Astrocyte (in vitro differentiated cells and primary cell): ENCODE results near the gene COL2A1. TPM values are rescaled to one million over a fixed set of nuclear protein-coding genes. Genes with fewer than 3 reads are reported as not detected.

ENCODE experiments used
- DNase-seq: peaks from one replicate; pipeline ENCODE4 v3.0.0-alpha.2; 2010; ENCODE audit warnings: low read depth
- FAIRE-seq: peaks from 2 replicates; lab custom pipeline; 2011; peaks lifted over from hg19 to GRCh38; lab: Jason Lieb, UNC
- H2AFZ ChIP-seq: 2 replicates; pipeline ENCODE4 v1.6.0; 2012; ENCODE audit warnings: low read depth, low read length, inconsistent platforms
- H3K27ac ChIP-seq: 2 replicates; pipeline ENCODE4 v1.5.1; 2011; ENCODE audit warnings: low read depth, low read length, inconsistent platforms
- H3K27me3 ChIP-seq: 2 replicates; pipeline ENCODE4 v1.6.0; 2011; ENCODE audit warnings: low read length, inconsistent platforms; ENCODE audit not compliant: insufficient read depth
- H3K36me3 ChIP-seq: 2 replicates; pipeline ENCODE4 v1.5.1; 2011; ENCODE audit warnings: low read length, inconsistent platforms; ENCODE audit not compliant: insufficient read depth
- H3K4me1 ChIP-seq: 2 replicates; pipeline ENCODE4 v1.5.1; 2011; ENCODE audit warnings: low read length, inconsistent platforms; ENCODE audit not compliant: insufficient read depth
- H3K4me2 ChIP-seq: 2 replicates; pipeline ENCODE4 v1.6.0; 2012; ENCODE audit warnings: low read length, inconsistent platforms
- H3K4me3 ChIP-seq: 2 replicates; pipeline ENCODE4 v1.5.1; 2011; ENCODE audit warnings: low read depth, mild to moderate bottlenecking, low read length, inconsistent platforms; ENCODE audit not compliant: insufficient read depth
- H3K79me2 ChIP-seq: 2 replicates; pipeline ENCODE4 v1.6.0; 2012; ENCODE audit warnings: mild to moderate bottlenecking, low read length, inconsistent platforms; ENCODE audit not compliant: insufficient read depth
- H3K9ac ChIP-seq: 2 replicates; pipeline ENCODE4 v1.6.0; 2012; ENCODE audit warnings: mild to moderate bottlenecking, low read length, inconsistent platforms
- H3K9me3 ChIP-seq: 2 replicates; pipeline ENCODE4 v1.5.1; 2012; ENCODE audit warnings: low read depth, mild to moderate bottlenecking, low read length, inconsistent platforms; ENCODE audit not compliant: insufficient read depth
- H4K20me1 ChIP-seq: 2 replicates; pipeline ENCODE4 v1.6.0; 2012; ENCODE audit warnings: low read length, inconsistent platforms; ENCODE audit not compliant: insufficient read depth
- H3K27ac Mint-ChIP-seq: one replicate; pipeline ENCODE4 v1.8.0; 2021; ENCODE audit warnings: mild to moderate bottlenecking, mixed read lengths; ENCODE audit not compliant: unreplicated experiment
- H3K27me3 Mint-ChIP-seq: one replicate; pipeline ENCODE4 v1.8.0; 2021; ENCODE audit warnings: low read depth, mixed read lengths; ENCODE audit not compliant: unreplicated experiment
- H3K36me3 Mint-ChIP-seq: one replicate; pipeline ENCODE4 v1.8.0; 2021; ENCODE audit warnings: low read depth, mixed read lengths; ENCODE audit not compliant: unreplicated experiment
- H3K4me1 Mint-ChIP-seq: one replicate; pipeline ENCODE4 v1.8.0; 2021; ENCODE audit warnings: low read depth, mixed read lengths; ENCODE audit not compliant: unreplicated experiment
- H3K4me3 Mint-ChIP-seq: one replicate; pipeline ENCODE4 v1.8.0; 2021; ENCODE audit warnings: mild to moderate bottlenecking, moderate library complexity, mixed read lengths; ENCODE audit not compliant: unreplicated experiment
- H3K9me3 Mint-ChIP-seq: one replicate; pipeline ENCODE4 v1.8.0; 2021; ENCODE audit warnings: mild to moderate bottlenecking, mixed read lengths; ENCODE audit not compliant: unreplicated experiment
- EZH2 ChIP-seq: IDR thresholded peaks from 2 replicates; pipeline ENCODE4 v1.6.1; 2012; ENCODE audit warnings: mild to moderate bottlenecking, low read length, inconsistent platforms; ENCODE audit not compliant: insufficient read depth
- total RNA-seq: library from RNA; stranded (reverse); gene quantifications from 2 replicates; pipeline ENCODE4 v1.2.1, GENCODE V29; 2021
- TF ChIP-seq, protein P1 (sequence below): IDR thresholded peaks from 2 replicates; pipeline ENCODE4 v1.5.1; 2011; ENCODE audit warnings: low read depth, mild to moderate bottlenecking, inconsistent platforms, low read length, moderate library complexity; ENCODE audit not compliant: insufficient read depth

COL2A1 gene
- total RNA-seq, 1 donor from 2014 or later, result 20.3 TPM

GRCh38 chr12:47930634-47931033, 73.6 kb downstream of the COL2A1 start:
- H2AFZ ChIP-seq, result no peak overlapping the region
- peaks cover 28% of the 10 kb centered on the region for H3K27me3 ChIP-seq
- Mint-ChIP-seq H3K4me1 (peaks cover 8% of the 10 kb centered on the region), H3K27ac (no peak overlapping the region), H3K36me3 (no peaks in the 10 kb centered on the region), H3K27me3 (peaks cover 23% of the 10 kb centered on the region), H3K4me3 (no peak overlapping the region), H3K9me3 (peaks cover 2% of the 10 kb centered on the region)
- no peak overlapping the region for H3K27ac ChIP-seq
- H3K4me3 ChIP-seq, result no peak overlapping the region
- FAIRE-seq (no peak), DNase-seq (no peak)
- no peaks in the 10 kb centered on the region for H3K4me1 ChIP-seq
- H3K36me3 ChIP-seq, result no peaks in the 10 kb centered on the region
- H3K4me2 ChIP-seq, result no peak overlapping the region
- no peaks in the 10 kb centered on the region for H3K9me3 ChIP-seq
- no peaks in the 10 kb centered on the region for H3K79me2 ChIP-seq
- TF ChIP-seq, protein P1, sequence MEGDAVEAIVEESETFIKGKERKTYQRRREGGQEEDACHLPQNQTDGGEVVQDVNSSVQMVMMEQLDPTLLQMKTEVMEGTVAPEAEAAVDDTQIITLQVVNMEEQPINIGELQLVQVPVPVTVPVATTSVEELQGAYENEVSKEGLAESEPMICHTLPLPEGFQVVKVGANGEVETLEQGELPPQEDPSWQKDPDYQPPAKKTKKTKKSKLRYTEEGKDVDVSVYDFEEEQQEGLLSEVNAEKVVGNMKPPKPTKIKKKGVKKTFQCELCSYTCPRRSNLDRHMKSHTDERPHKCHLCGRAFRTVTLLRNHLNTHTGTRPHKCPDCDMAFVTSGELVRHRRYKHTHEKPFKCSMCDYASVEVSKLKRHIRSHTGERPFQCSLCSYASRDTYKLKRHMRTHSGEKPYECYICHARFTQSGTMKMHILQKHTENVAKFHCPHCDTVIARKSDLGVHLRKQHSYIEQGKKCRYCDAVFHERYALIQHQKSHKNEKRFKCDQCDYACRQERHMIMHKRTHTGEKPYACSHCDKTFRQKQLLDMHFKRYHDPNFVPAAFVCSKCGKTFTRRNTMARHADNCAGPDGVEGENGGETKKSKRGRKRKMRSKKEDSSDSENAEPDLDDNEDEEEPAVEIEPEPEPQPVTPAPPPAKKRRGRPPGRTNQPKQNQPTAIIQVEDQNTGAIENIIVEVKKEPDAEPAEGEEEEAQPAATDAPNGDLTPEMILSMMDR, result no peak
- no peak for TF ChIP-seq EZH2
- H4K20me1 ChIP-seq, result no peaks in the 10 kb centered on the region
- H3K9ac ChIP-seq, result no peak overlapping the region

- H3K9me3 ChIP-seq, result no peaks in the 10 kb centered on the region
- no peaks in the 10 kb centered on the region for H3K79me2 ChIP-seq
- H3K9me3 Mint-ChIP-seq, result peaks cover 2% of the 10 kb centered on the region
- TF ChIP-seq, protein P1, result no peak
- no peak for TF ChIP-seq EZH2
- no peak for FAIRE-seq
- no peak overlapping the region for H2AFZ ChIP-seq
- no peak overlapping the region for H3K4me3 ChIP-seq
- H3K36me3 ChIP-seq, result no peaks in the 10 kb centered on the region
- H3K4me3 Mint-ChIP-seq, result no peak overlapping the region
- no peak overlapping the region for H3K9ac ChIP-seq
- H3K36me3 Mint-ChIP-seq, result no peaks in the 10 kb centered on the region
- no peak overlapping the region for H3K27ac ChIP-seq
- H3K4me1 Mint-ChIP-seq, result peaks cover 2% of the 10 kb centered on the region
- no peaks in the 10 kb centered on the region for H3K4me1 ChIP-seq
- H3K4me2 ChIP-seq, result no peak overlapping the region
- H3K27me3 ChIP-seq, result peaks cover 44% of the 10 kb centered on the region
- peaks cover 42% of the 10 kb centered on the region for H3K27me3 Mint-ChIP-seq
- H4K20me1 ChIP-seq, result no peaks in the 10 kb centered on the region
- no peak overlapping the region for H3K27ac Mint-ChIP-seq
- no peak for DNase-seq
Measured at GRCh38 chr12:47927346-47927745, 76.9 kb downstream of the COL2A1 start.

Other genes with a start within 250 kb of the COL2A1 start
- 5.9 and 8.4 TPM in 2 replicates for gene RAPGEF3, start 245.6 kb downstream of the COL2A1 start, total RNA-seq
- gene SLC48A1, start 231.2 kb downstream of the COL2A1 start, total RNA-seq, result 17.7 and 23.8 TPM in 2 replicates
- gene HDAC7, start 184.6 kb downstream of the COL2A1 start, total RNA-seq, result 76.3 and 92.2 TPM in 2 replicates
- 6.1 and 6.6 TPM in 2 replicates for gene VDR, start 99.5 kb downstream of the COL2A1 start, total RNA-seq
- 19.4 and 30.0 TPM in 2 replicates for gene TMEM106C, start 40.9 kb downstream of the COL2A1 start, total RNA-seq
- 13.6 and 14.1 TPM in 2 replicates for gene SENP1, start 101.6 kb upstream of the COL2A1 start, total RNA-seq
- 69.7 and 80.3 TPM in 2 replicates for gene PFKM, start 114.9 kb upstream of the COL2A1 start, total RNA-seq
- 25.1 and 29.9 TPM in 2 replicates for gene ASB8, start 153.0 kb upstream of the COL2A1 start, total RNA-seq
- 3.3 and 3.5 TPM in 2 replicates for gene CCDC184, start 179.2 kb upstream of the COL2A1 start, total RNA-seq
- not detected in 2 replicates for gene OR10AD1, start 198.8 kb upstream of the COL2A1 start, total RNA-seq